Measurements from ENCODE around the gene FOXC2. TPM values are rescaled to one million over a fixed set of nuclear protein-coding genes. Genes with fewer than 3 reads are reported as not detected.

The FOXC2 gene
- total and polyA plus RNA-seq, 2 of the 13 experiments (the other 11 are each of a cell fraction or from before 2014, with no cell fraction given): not detected

DNA sequence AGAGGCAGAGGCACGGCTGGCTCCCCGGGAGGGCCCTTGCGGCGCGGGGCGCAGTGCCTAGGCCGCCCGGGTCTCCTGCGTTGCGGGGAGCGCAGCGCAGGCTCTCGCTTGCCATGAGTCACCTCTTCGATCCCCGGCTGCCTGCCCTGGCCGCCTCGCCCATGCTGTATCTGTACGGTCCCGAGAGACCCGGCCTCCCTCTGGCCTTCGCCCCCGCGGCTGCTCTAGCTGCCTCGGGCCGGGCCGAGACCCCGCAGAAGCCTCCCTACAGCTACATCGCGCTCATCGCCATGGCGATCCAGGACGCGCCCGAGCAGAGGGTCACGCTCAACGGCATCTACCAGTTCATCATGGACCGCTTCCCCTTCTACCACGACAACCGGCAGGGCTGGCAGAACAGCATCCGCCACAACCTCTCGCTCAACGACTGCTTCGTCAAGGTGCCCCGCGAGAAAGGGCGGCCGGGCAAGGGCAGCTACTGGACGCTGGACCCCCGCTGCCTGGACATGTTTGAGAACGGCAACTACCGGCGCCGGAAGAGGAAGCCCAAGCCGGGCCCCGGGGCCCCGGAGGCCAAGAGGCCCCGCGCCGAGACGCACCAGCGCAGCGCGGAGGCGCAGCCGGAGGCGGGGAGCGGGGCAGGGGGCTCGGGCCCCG lies 12.1 kb downstream of the FOXC2 start:
- Histone ChIP-seq H3K27ac (ENCODE audit: extremely low read length, insufficient read depth, low read length) (no peak overlapping the region), H3K4me2 (ENCODE audit: low read depth, low read length) (no peak overlapping the region), H3K79me2 (ENCODE audit: insufficient read depth, low read length) (no peaks in the 10 kb centered on the region), H3K9me3 (ENCODE audit: low read length) (no peaks in the 10 kb centered on the region), H3K36me3 (replicated peaks in 1 of 2; ENCODE audit: control insufficient read depth in 1 of 2, insufficient read depth in 2 of 2, low read length in 2 of 2) (no peaks in the 10 kb centered on the region), H2AFZ (ENCODE audit: low read length) (no peak overlapping the region), H3K9ac (ENCODE audit: insufficient read depth, low read depth, low read length) (no peak overlapping the region), H3K4me1 (ENCODE audit: insufficient read depth, low read length) (peaks cover 9% of the 10 kb centered on the region), H4K20me1 (ENCODE audit: insufficient read depth, low read length) (peaks cover 3% of the 10 kb centered on the region; the same call in 1 of the 2 replicates), H3K27me3 (ENCODE audit: control insufficient read depth in 1 of 2, insufficient read depth in 2 of 2, low read length in 2 of 2) (peaks cover 6 to 86% of the 10 kb centered on the region in 2 experiments), H3K4me3 (replicated peaks in 1 of 3; ENCODE audit: insufficient read depth in 1 of 3, low read depth in 2 of 3, low read length in 3 of 3) (no peak overlapping the region)
- DNase-seq (ENCODE audit: low spot score): no peak
- intact Hi-C loops (cut with micrococcal nuclease; ENCODE audit: unreplicated experiment) (no loop called here), in situ Hi-C loops (cut with HindIII; ENCODE audit: extremely low pct_ligation_motif_present, low pct_unique_long_range_greater_than_20kb) (no loop called here)
- no peak for ATAC-seq
- no peak for FAIRE-seq
- TF ChIP-seq U2AF2 (IDR thresholded peaks at IDR 0.05; ENCODE audit: low read depth, low read length) (no peak), ZNF34 (CRISPR knock-in tag; IDR thresholded peaks at IDR 0.05; ENCODE audit: borderline replicate concordance) (no peak)
- BruUV-seq (replicated peaks): no TSS peak
- POLR2A ChIA-PET: no interaction called here
- CTCF ChIA-PET (ENCODE audit: low intra/inter-chr PET ratio, low total read pairs): no interaction called here
- 53% methylated on average over 55 of the region's 69 CpGs for WGBS (ENCODE audit: low lambda C conversion rate)

- peaks cover 9% of the 10 kb centered on the region for H3K4me1 ChIP-seq (ENCODE audit: insufficient read depth, low read length)
- no peak overlapping the region for H3K4me3 ChIP-seq (replicated peaks in 1 of 3; ENCODE audit: insufficient read depth in 1 of 3, low read depth in 2 of 3, low read length in 3 of 3)
- no peak for ATAC-seq
- H3K9me3 ChIP-seq (ENCODE audit: low read length): no peaks in the 10 kb centered on the region
- WGBS (ENCODE audit: low lambda C conversion rate): 22% methylated on average over 34 of the region's 69 CpGs
- BruUV-seq (replicated peaks): no TSS peak
- no peak for DNase-seq (ENCODE audit: low spot score)
- intact Hi-C loops (cut with micrococcal nuclease; ENCODE audit: unreplicated experiment): loop anchor here (10.0 kb wide), 1 partner anchor 275 kb away; no protein-coding TSS in a partner anchor
- H3K36me3 ChIP-seq (replicated peaks in 1 of 2; ENCODE audit: control insufficient read depth in 1 of 2, insufficient read depth in 2 of 2, low read length in 2 of 2): no peaks in the 10 kb centered on the region
- FAIRE-seq: no peak
- no peak overlapping the region for H2AFZ ChIP-seq (ENCODE audit: low read length)
- H4K20me1 ChIP-seq (ENCODE audit: insufficient read depth, low read length): peaks cover 3% of the 10 kb centered on the region; the same call in 1 of the 2 replicates
- H3K27ac ChIP-seq (ENCODE audit: extremely low read length, insufficient read depth, low read length): no peak overlapping the region
- H3K27me3 ChIP-seq (ENCODE audit: control insufficient read depth in 1 of 2, insufficient read depth in 2 of 2, low read length in 2 of 2): peaks cover 6 to 79% of the 10 kb centered on the region in 2 experiments
- ChIA-PET CTCF (ENCODE audit: low intra/inter-chr PET ratio, low total read pairs) (no interaction called here), POLR2A (no interaction called here)
- H3K79me2 ChIP-seq (ENCODE audit: insufficient read depth, low read length): no peaks in the 10 kb centered on the region
- H3K4me2 ChIP-seq (ENCODE audit: low read depth, low read length): no peak overlapping the region
- in situ Hi-C loops (cut with HindIII; ENCODE audit: extremely low pct_ligation_motif_present, low pct_unique_long_range_greater_than_20kb): no loop called here
- H3K9ac ChIP-seq (ENCODE audit: insufficient read depth, low read depth, low read length): no peak overlapping the region
- TF ChIP-seq HMG20A (CRISPR knock-in tag; IDR thresholded peaks at IDR 0.05; ENCODE audit: borderline replicate concordance): no peak
- no peak for TF ChIP-seq TEAD3 (CRISPR knock-in tag; optimal IDR thresholded peaks at IDR 0.05; ENCODE audit: borderline replicate concordance)
- no peak for TF ChIP-seq HDAC6 (IDR thresholded peaks at IDR 0.05; ENCODE audit: low read depth, low read length)
- no peak for TF ChIP-seq ZNF292 (CRISPR knock-in tag; IDR thresholded peaks at IDR 0.05; ENCODE audit: borderline replicate concordance, low read depth)
- no peak for TF ChIP-seq MED8 (CRISPR knock-in tag; IDR thresholded peaks at IDR 0.05; ENCODE audit: insufficient replicate concordance)
- TF ChIP-seq, protein P1, sequence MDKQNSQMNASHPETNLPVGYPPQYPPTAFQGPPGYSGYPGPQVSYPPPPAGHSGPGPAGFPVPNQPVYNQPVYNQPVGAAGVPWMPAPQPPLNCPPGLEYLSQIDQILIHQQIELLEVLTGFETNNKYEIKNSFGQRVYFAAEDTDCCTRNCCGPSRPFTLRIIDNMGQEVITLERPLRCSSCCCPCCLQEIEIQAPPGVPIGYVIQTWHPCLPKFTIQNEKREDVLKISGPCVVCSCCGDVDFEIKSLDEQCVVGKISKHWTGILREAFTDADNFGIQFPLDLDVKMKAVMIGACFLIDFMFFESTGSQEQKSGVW (CRISPR knock-in tag; IDR thresholded peaks at IDR 0.05; ENCODE audit: borderline replicate concordance): no peak
These were observed 12.8 kb downstream of the FOXC2 start for GRCh38 chr16:86579268-86580062.
